Astrocyte of the hippocampus (primary cell): ENCODE measurements around the gene MED15.

Source experiments
- DNase-seq: peaks from one replicate; pipeline ENCODE4 v3.0.0; 2011; ENCODE audit warnings: low read depth, low spot score

MED15 gene

GRCh38 chr22:20509344-20510047 is 2.1 kb downstream of the MED15 start:
- DNase-seq = peak; percentile 95

- DNase-seq = peak; percentile 23
Measured at GRCh38 chr22:20510811-20511577, 3.6 kb downstream of the MED15 start.

- no peak for DNase-seq
Measured at GRCh38 chr22:20511578-20512229, 4.3 kb downstream of the MED15 start.

- DNase-seq = peak; percentile 67
Measured at GRCh38 chr22:20514658-20515406, 7.4 kb downstream of the MED15 start.

GRCh38 chr22:20516399-20516798 is 9.0 kb downstream of the MED15 start:
- DNase-seq = no peak

GRCh38 chr22:20517422-20517821 is 10.0 kb downstream of the MED15 start:
- DNase-seq = no peak

GRCh38 chr22:20517841-20518592 is 10.6 kb downstream of the MED15 start:
- DNase-seq = no peak

- DNase-seq = no peak
Measured at GRCh38 chr22:20519558-20519957, 12.1 kb downstream of the MED15 start.

GRCh38 chr22:20520093-20520511 is 12.7 kb downstream of the MED15 start:
- no peak for DNase-seq

- DNase-seq = no peak
Measured at GRCh38 chr22:20522134-20523004, 15.0 kb downstream of the MED15 start.

- peak; percentile 58 for DNase-seq
Measured at GRCh38 chr22:20523086-20523983, 15.9 kb downstream of the MED15 start.

GRCh38 chr22:20524004-20524481 is 16.6 kb downstream of the MED15 start:
- DNase-seq = no peak

GRCh38 chr22:20525048-20525447 is 17.6 kb downstream of the MED15 start:
- DNase-seq = no peak

GRCh38 chr22:20526305-20526627 is 18.9 kb downstream of the MED15 start:
- no peak for DNase-seq

GRCh38 chr22:20526628-20527355 is 19.4 kb downstream of the MED15 start:
- no peak for DNase-seq

- no peak for DNase-seq
Measured at GRCh38 chr22:20528405-20528978, 21.1 kb downstream of the MED15 start.

- peak; percentile 84 for DNase-seq
Measured at GRCh38 chr22:20530368-20531153, 23.2 kb downstream of the MED15 start.

- DNase-seq = no peak
Measured at GRCh38 chr22:20531154-20531403, 23.7 kb downstream of the MED15 start.
